Neuronal stem cell (in vitro differentiated cells): ENCODE measurements around the gene NRXN3.
"Not testable (repeated sequence)": the region's sequence is repeated elsewhere in the genome, so short reads cannot be mapped to it uniquely, and the experiment has no call there.

Experiments used
- DNase-seq: peaks from one replicate; pipeline ENCODE4 v3.0.0-alpha.2; 2013; ENCODE audit warnings: low spot score
- H2AFZ ChIP-seq: one replicate; pipeline ENCODE4 v1.6.1; 2013; ENCODE audit warnings: mild to moderate bottlenecking, low read length, inconsistent platforms
- H2AK5ac ChIP-seq: 2 replicates; pipeline ENCODE4 v1.6.1; 2013; ENCODE audit warnings: low read depth, mild to moderate bottlenecking, inconsistent platforms, low read length, moderate library complexity, mixed read lengths
- H2BK120ac ChIP-seq: 2 replicates; pipeline ENCODE4 v1.6.1; 2013; ENCODE audit warnings: low read depth, mild to moderate bottlenecking, inconsistent platforms, low read length, moderate library complexity, mixed read lengths
- H2BK12ac ChIP-seq: one replicate; pipeline ENCODE4 v1.6.1; 2013; ENCODE audit warnings: low read length, inconsistent platforms
- H2BK15ac ChIP-seq: 2 replicates; pipeline ENCODE4 v1.6.1; 2013; ENCODE audit warnings: mild to moderate bottlenecking, low read length, inconsistent platforms, mixed read lengths
- H2BK5ac ChIP-seq: one replicate; pipeline ENCODE4 v1.6.1; 2013; ENCODE audit warnings: inconsistent platforms, mild to moderate bottlenecking, low read length, moderate library complexity
- H3K14ac ChIP-seq: one replicate; pipeline ENCODE4 v1.6.1; 2013; ENCODE audit warnings: low read length, inconsistent platforms
- H3K18ac ChIP-seq: 2 replicates; pipeline ENCODE4 v1.6.1; 2013; ENCODE audit warnings: low read length, inconsistent platforms
- H3K23ac ChIP-seq: 2 replicates; pipeline ENCODE4 v1.6.1; 2013; ENCODE audit warnings: low read depth, mild to moderate bottlenecking, mixed read lengths, low read length, inconsistent platforms; ENCODE audit not compliant: poor library complexity
- H3K27ac ChIP-seq: replicated peaks from 3 replicates; pipeline ENCODE4 v1.5.1; 2013; ENCODE audit warnings: low read length, inconsistent platforms
- H3K27me3 ChIP-seq, 3 experiments: 2 replicates each; pipeline ENCODE4 v1.6.1; 2013; ENCODE audit warnings: low read length in 3 of 3, mild to moderate bottlenecking in 2 of 3, inconsistent platforms in 1 of 3, low read depth in 1 of 3, mixed read lengths in 1 of 3, moderate library complexity in 1 of 3; ENCODE audit not compliant: control insufficient read depth in 3 of 3, insufficient read depth in 3 of 3
- H3K36me3 ChIP-seq, 2 donors: replicated peaks in 1 of 2; 2 replicates each; pipeline ENCODE4 v1.6.1; 2013; ENCODE audit warnings: low read length in 2 of 2; ENCODE audit not compliant: control insufficient read depth in 2 of 2, insufficient read depth in 2 of 2
- H3K4ac ChIP-seq: 2 replicates; pipeline ENCODE4 v1.6.1; 2013; ENCODE audit warnings: inconsistent platforms, mild to moderate bottlenecking, low read length, moderate library complexity
- H3K4me1 ChIP-seq, 2 donors: 1 replicate in 1 of 2; 2 replicates in 1 of 2; pipeline ENCODE4 v1.6.1; 2013; ENCODE audit warnings: low read length in 2 of 2, low read depth in 1 of 2; ENCODE audit not compliant: control insufficient read depth in 2 of 2, insufficient read depth in 1 of 2
- H3K4me2 ChIP-seq: one replicate; pipeline ENCODE4 v1.6.1; 2013; ENCODE audit warnings: mild to moderate bottlenecking, low read length, inconsistent platforms; ENCODE audit not compliant: insufficient read depth, poor library complexity, severe bottlenecking
- H3K4me3 ChIP-seq, 2 donors: 2 replicates each; pipeline ENCODE4 v1.5.1; 2013; ENCODE audit warnings: low read length in 2 of 2, mild to moderate bottlenecking in 2 of 2, inconsistent platforms in 1 of 2, moderate library complexity in 1 of 2
- H3K79me1 ChIP-seq: one replicate; pipeline ENCODE4 v1.6.1; 2013; ENCODE audit warnings: low read depth, mild to moderate bottlenecking, inconsistent platforms, low read length, moderate library complexity
- H3K9ac ChIP-seq: one replicate; pipeline ENCODE4 v1.6.1; 2013; ENCODE audit warnings: mild to moderate bottlenecking, low read depth, low read length, inconsistent platforms; ENCODE audit not compliant: poor library complexity
- H3K9me3 ChIP-seq, 2 donors: replicated peaks in 1 of 2; 2 replicates each; pipeline versions ENCODE3 to v1.6.1; 2013; ENCODE audit warnings: low read length in 2 of 2, mild to moderate bottlenecking in 2 of 2, inconsistent platforms in 1 of 2, low read depth in 1 of 2, mixed read lengths in 1 of 2, moderate library complexity in 1 of 2; ENCODE audit not compliant: control insufficient read depth in 2 of 2, insufficient read depth in 1 of 2
- H4K8ac ChIP-seq: one replicate; pipeline ENCODE4 v1.6.1; 2013; ENCODE audit warnings: low read depth, mild to moderate bottlenecking, inconsistent platforms, low read length, moderate library complexity
- H4K91ac ChIP-seq: one replicate; pipeline ENCODE4 v1.6.1; 2013; ENCODE audit warnings: low read length, low read depth, mild to moderate bottlenecking, inconsistent platforms; ENCODE audit not compliant: poor library complexity
- WGBS, 2 donors: extraction: QIAGEN DNeasy Blood & Tissue Kit; methylation state at CpG; one replicate each; pipeline ENCODE4 v1.1.7; 2013; ENCODE audit warnings: missing lambda C conversion rate in 2 of 2, mixed read lengths in 1 of 2; ENCODE audit not compliant: insufficient read length in 2 of 2, insufficient replicate concordance in 1 of 2; ENCODE audit errors: extremely low coverage in 2 of 2; 5-methylcytosine and 5-hydroxymethylcytosine counted together

The NRXN3 gene

DNA sequence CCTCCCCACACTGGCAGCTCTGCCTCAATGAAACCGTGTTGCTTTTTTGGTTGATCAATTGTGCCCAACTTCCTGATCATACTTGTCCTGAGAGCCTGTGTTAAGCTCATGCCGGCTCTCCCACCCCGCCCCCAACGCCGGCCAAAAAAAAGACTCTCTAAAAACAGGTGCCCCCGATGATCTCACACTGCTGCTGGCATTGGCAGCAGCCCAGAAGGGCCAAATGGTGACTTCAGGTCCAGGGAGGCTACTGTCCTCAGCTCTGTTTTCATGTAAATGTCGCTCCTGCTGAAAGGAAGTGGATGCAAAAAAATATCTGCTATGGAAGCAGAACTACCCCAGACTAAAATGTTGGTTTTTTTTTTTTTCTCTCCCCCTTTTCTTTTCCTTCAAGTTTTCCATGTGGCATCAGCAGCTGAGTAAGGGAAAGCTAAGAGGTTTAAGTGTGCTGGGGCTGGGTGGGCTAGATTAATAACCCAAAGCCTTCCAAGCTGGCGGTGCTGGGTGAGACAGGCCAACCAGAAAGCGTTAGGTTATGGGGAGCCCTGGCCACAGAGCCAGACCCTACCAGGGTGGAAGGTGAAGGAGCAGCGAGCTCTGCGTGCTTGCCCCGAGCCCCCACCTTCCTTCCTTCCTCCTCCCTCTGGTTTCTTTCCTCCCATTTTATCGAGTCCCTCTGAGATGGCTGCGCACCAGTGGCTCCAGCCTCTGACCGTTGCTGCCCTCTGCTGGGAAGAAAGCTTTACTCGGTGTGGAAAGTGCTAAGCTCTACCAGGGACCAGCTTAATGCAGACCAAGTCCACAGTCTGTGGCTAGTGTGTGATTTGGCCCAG lies 396.1 kb downstream of the NRXN3 start:
- Histone ChIP-seq H3K4me1 (no peaks in the 10 kb centered on the region), H3K23ac (no peak overlapping the region), H3K4ac (no peak overlapping the region), H3K9ac (no peak overlapping the region), H3K36me3 (no peaks in the 10 kb centered on the region), H3K4me3 (no peak overlapping the region), H3K27me3 (no peaks in the 10 kb centered on the region), H2AFZ (peak overlapping the region; percentile 87), H3K9me3 (no peaks in the 10 kb centered on the region), H2AK5ac (no peak overlapping the region), H3K27ac (no peak overlapping the region), H3K79me1 (no peaks in the 10 kb centered on the region), H4K91ac (no peak overlapping the region), H2BK5ac (no peak overlapping the region), H3K18ac (no peak overlapping the region), H2BK15ac (no peak overlapping the region), H2BK12ac (no peak overlapping the region), H2BK120ac (no peak overlapping the region), H4K8ac (no peak overlapping the region), H3K14ac (no peak overlapping the region), H3K4me2 (peak overlapping the region; percentile 41)
- peak; percentile 80 for DNase-seq
- no CpG with 5 or more reads among the region's 16 CpGs for WGBS, 2 donors

DNA sequence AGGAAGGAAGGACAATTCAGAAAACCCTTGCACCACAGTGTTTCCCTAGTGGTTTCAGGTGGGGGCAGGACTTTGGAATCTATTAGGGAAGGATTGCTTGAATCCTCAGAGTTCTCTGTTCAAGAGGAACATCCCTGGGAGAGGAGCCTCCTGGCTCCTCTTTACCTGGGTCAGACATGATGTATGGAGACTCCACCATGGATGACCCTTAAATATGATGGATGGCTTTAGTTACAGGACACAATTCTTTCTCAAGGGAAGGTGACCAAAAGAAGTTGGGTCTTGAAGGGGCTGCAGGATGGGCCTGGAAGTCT lies 396.6 kb downstream of the NRXN3 start:
- H3K14ac ChIP-seq: no peak overlapping the region
- no peak overlapping the region for H3K4ac ChIP-seq
- H4K8ac ChIP-seq: no peak overlapping the region
- no peak overlapping the region for H3K23ac ChIP-seq
- H2BK120ac ChIP-seq: no peak overlapping the region
- H3K18ac ChIP-seq: no peak overlapping the region
- no peak overlapping the region for H2BK15ac ChIP-seq
- H3K4me2 ChIP-seq: no peak overlapping the region
- H3K27ac ChIP-seq: no peak overlapping the region
- H2BK5ac ChIP-seq: no peak overlapping the region
- H3K9me3 ChIP-seq: no peaks in the 10 kb centered on the region
- DNase-seq: no peak
- H3K4me1 ChIP-seq: no peaks in the 10 kb centered on the region
- H3K9ac ChIP-seq: no peak overlapping the region
- H3K36me3 ChIP-seq: no peaks in the 10 kb centered on the region
- no peak overlapping the region for H4K91ac ChIP-seq
- H2AK5ac ChIP-seq: no peak overlapping the region
- no peak overlapping the region for H3K4me3 ChIP-seq
- H2BK12ac ChIP-seq: no peak overlapping the region
- H3K27me3 ChIP-seq: no peaks in the 10 kb centered on the region
- no peaks in the 10 kb centered on the region for H3K79me1 ChIP-seq
- no peak overlapping the region for H2AFZ ChIP-seq

- H2BK15ac ChIP-seq: no peak overlapping the region
- no peaks in the 10 kb centered on the region for H3K27me3 ChIP-seq
- H3K4me3 ChIP-seq: no peak overlapping the region
- H3K23ac ChIP-seq: no peak overlapping the region
- H3K79me1 ChIP-seq: no peaks in the 10 kb centered on the region
- no peaks in the 10 kb centered on the region for H3K9me3 ChIP-seq
- no peak overlapping the region for H2BK12ac ChIP-seq
- no peak overlapping the region for H3K27ac ChIP-seq
- H3K18ac ChIP-seq: no peak overlapping the region
- H3K4ac ChIP-seq: no peak overlapping the region
- no peak overlapping the region for H2BK5ac ChIP-seq
- no CpG with 5 or more reads among the region's 4 CpGs for WGBS, 2 donors
- no peak overlapping the region for H4K8ac ChIP-seq
- no peak overlapping the region for H4K91ac ChIP-seq
- H2AFZ ChIP-seq: no peak overlapping the region
- H2AK5ac ChIP-seq: no peak overlapping the region
- no peak overlapping the region for H3K14ac ChIP-seq
- DNase-seq: no peak
- H3K36me3 ChIP-seq: no peaks in the 10 kb centered on the region
- no peak overlapping the region for H3K4me2 ChIP-seq
- no peaks in the 10 kb centered on the region for H3K4me1 ChIP-seq
- no peak overlapping the region for H3K9ac ChIP-seq
- no peak overlapping the region for H2BK120ac ChIP-seq
Observed at GRCh38 chr14:78567343-78567742, 397.2 kb downstream of the NRXN3 start.

- not testable (repeated sequence) for H4K8ac ChIP-seq, H2BK120ac ChIP-seq, H3K79me1 ChIP-seq, H3K4ac ChIP-seq, H3K4me3 ChIP-seq, H2BK12ac ChIP-seq, H3K23ac ChIP-seq, H3K4me2 ChIP-seq, H4K91ac ChIP-seq, H2AK5ac ChIP-seq, H2BK15ac ChIP-seq, H3K14ac ChIP-seq, H2AFZ ChIP-seq, H3K27ac ChIP-seq, H3K18ac ChIP-seq, H2BK5ac ChIP-seq, H3K36me3 ChIP-seq, H3K4me1 ChIP-seq, H3K9ac ChIP-seq, H3K27me3 ChIP-seq, DNase-seq
- no CpG with 5 or more reads among the region's 3 CpGs for WGBS, 2 donors
- peaks cover 6 to 11% of the 10 kb centered on the region in 2 donors for H3K9me3 ChIP-seq
Observed at GRCh38 chr14:78573736-78574135, 403.6 kb downstream of the NRXN3 start.
